A673 (cell line): Measurements from ENCODE around the gene BTBD7.

Source experiments
- CTCF ChIP-seq: fragments of 300-800, 200-600 bp; sonication (generic); conservative IDR thresholded peaks from 2 replicates; pipeline ENCODE4 v1.5.1; 2017; ENCODE audit warnings: low read depth, mild to moderate bottlenecking, antibody characterized with exemption, low read length, moderate library complexity, mixed read lengths
- EZH2 ChIP-seq: fragments of 200-600 bp; sonication (generic); IDR thresholded peaks from 2 replicates; pipeline ENCODE4 v1.6.1; 2017; ENCODE audit warnings: borderline replicate concordance, low read depth, mild to moderate bottlenecking, mixed read lengths, antibody characterized with exemption, low read length; ENCODE audit not compliant: poor library complexity, severe bottlenecking

- TF ChIP-seq CTCF (no peak), EZH2 (no peak)
Observed at GRCh38 chr14:93343797-93344196, 11.0 kb upstream of the BTBD7 start.
